KG1 (cell line): ENCODE measurements around the gene PFAS.
A peak's percentile ranks its signal among the peaks of the same experiment; 100 is the strongest.
"Not testable (repeated sequence)": the region's sequence is repeated elsewhere in the genome, so short reads cannot be mapped to it uniquely, and the experiment has no call there.

Source experiments
- DNase-seq: peaks from one replicate; lab custom pipeline; 2025; lab: John Stamatoyannopoulos, UW

PFAS gene

GRCh38 chr17:8248751-8249607 lies at the start of gene PFAS:
Gene PFAS, plus strand, starts transcription at chr17:8249289. Its CDS starts 4,649 bp downstream, at chr17:8253938.
- peak; percentile 64 for DNase-seq

GRCh38 chr17:8204761-8205555 lies 44.1 kb upstream of the PFAS start:
- no peak for DNase-seq

- DNase-seq, result no peak
Measured at GRCh38 chr17:8206536-8206935, 42.6 kb upstream of the PFAS start.

GRCh38 chr17:8209907-8210760 lies 39.0 kb upstream of the PFAS start, which contains the start of gene AURKB:
Gene AURKB, minus strand, starts transcription at chr17:8210575. Its CDS starts 351 bp downstream, at chr17:8210224.
- peak; percentile 47 for DNase-seq

GRCh38 chr17:8210761-8211458 lies 38.2 kb upstream of the PFAS start:
- DNase-seq, result no peak

- no peak for DNase-seq
Measured at GRCh38 chr17:8212312-8213180, 36.5 kb upstream of the PFAS start.

- not testable (repeated sequence) for DNase-seq
Measured at GRCh38 chr17:8214000-8214399, 35.1 kb upstream of the PFAS start.

- peak; percentile 51 for DNase-seq
Measured at GRCh38 chr17:8220783-8221662, 28.1 kb upstream of the PFAS start.

GRCh38 chr17:8221663-8222379 lies 27.3 kb upstream of the PFAS start:
- peak; percentile 60 for DNase-seq

GRCh38 chr17:8222380-8222629 lies 26.8 kb upstream of the PFAS start:
- DNase-seq, result no peak

GRCh38 chr17:8222630-8223355 lies 26.3 kb upstream of the PFAS start:
- peak; percentile 66 for DNase-seq

GRCh38 chr17:8223356-8224126 lies 25.5 kb upstream of the PFAS start:
- peak; percentile 61 for DNase-seq

GRCh38 chr17:8224891-8225812 lies 23.9 kb upstream of the PFAS start:
- no peak for DNase-seq

GRCh38 chr17:8225813-8226535 lies 23.1 kb upstream of the PFAS start:
- peak; percentile 21 for DNase-seq

- peak; percentile 41 for DNase-seq
Measured at GRCh38 chr17:8226536-8227237, 22.4 kb upstream of the PFAS start.
